Subcutaneous adipose tissue (tissue), 4 donors: ENCODE data around the gene SLC37A3. TPM values are rescaled to one million over a fixed set of nuclear protein-coding genes. Genes with fewer than 3 reads are reported as not detected.

ENCODE experiments used
- CTCF ChIP-seq: fragments of 450-650 bp; IDR thresholded peaks from one replicate; pipeline ENCODE4 v1.5.1; 2016; ENCODE audit warnings: low read depth, mild to moderate bottlenecking, control low read depth, antibody characterized with exemption, moderate library complexity
- total RNA-seq, 4 donors: library from RNA; depleted of rRNA; stranded (reverse); fragments of >200 nt; gene quantifications; one replicate each; pipeline ENCODE4 v1.1.0, GENCODE V29; 2016

The SLC37A3 gene
- total RNA-seq, 4 donors from 2014 or later: 49.6 to 69.3 (median 59.6) TPM

GRCh38 chr7:140300243-140301136 lies 97.8 kb downstream of the SLC37A3 start:
- no peak for TF ChIP-seq CTCF

- TF ChIP-seq CTCF: no peak
Measured at GRCh38 chr7:140298213-140298612, 100.1 kb downstream of the SLC37A3 start.

DNA sequence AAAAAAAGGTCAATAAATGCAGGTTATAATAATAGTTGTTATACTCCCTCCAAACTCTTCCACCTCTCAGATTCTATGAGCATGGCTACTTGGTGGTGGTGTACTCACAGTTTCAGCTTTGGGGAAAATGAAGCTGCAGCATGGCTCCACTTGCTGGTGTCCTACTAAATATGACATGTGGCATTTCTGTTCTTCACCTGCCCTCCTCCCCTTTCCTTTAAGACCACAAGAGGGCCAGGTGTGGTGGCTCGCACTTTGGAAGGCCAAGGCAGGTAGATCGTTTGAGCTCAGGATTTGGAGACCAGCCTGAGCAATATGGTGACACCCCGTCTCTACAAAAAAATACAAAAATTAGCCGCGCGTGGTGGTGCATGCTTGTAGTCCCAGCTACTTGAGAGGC lies 101.1 kb downstream of the SLC37A3 start:
- TF ChIP-seq CTCF: no peak

- TF ChIP-seq CTCF: no peak
Measured at GRCh38 chr7:140295224-140295738, 103.0 kb downstream of the SLC37A3 start.

- no peak for TF ChIP-seq CTCF
Measured at GRCh38 chr7:140294454-140294853, 103.9 kb downstream of the SLC37A3 start.

- no peak for TF ChIP-seq CTCF
Measured at GRCh38 chr7:140292438-140292837, 105.9 kb downstream of the SLC37A3 start.

DNA sequence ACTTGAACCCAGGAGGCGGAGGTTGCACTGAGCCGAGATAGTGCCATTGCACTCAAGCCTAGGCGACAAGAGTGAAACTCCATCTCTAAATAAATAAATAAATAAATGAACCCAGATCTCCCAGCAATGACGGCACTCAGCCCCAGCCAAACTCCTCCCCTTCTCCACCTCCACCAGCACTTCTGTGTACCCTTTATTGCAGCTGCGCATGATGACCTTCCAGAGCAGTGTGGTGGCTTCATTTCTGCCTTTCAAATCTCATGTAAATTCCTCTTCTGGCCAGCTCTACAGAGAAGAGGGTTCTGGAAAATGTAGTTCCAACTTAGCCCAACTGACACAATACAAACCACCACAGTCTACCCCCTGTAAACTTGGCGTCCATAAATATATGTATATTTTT lies 108.5 kb downstream of the SLC37A3 start:
- TF ChIP-seq CTCF: no peak
